Mesothelial cell of epicardium (in vitro differentiated cells): ENCODE data around the gene STAB1. TPM values are rescaled to one million over a fixed set of nuclear protein-coding genes. Genes with fewer than 3 reads are reported as not detected.

Experiments
- DNase-seq, 2 experiments: peaks; one replicate each; pipeline ENCODE4 v3.0.0; 2021; ENCODE audit warnings: low spot score in 2 of 2; ENCODE audit not compliant: unreplicated experiment in 2 of 2
- H3K27ac Mint-ChIP-seq: 2 replicates; pipeline ENCODE4 v1.8.0; 2021; ENCODE audit warnings: mixed read lengths
- H3K27me3 Mint-ChIP-seq: 2 replicates; pipeline ENCODE4 v1.8.0; 2021; ENCODE audit warnings: low read depth, mixed read lengths
- H3K36me3 Mint-ChIP-seq: 2 replicates; pipeline ENCODE4 v1.8.0; 2021; ENCODE audit warnings: mixed read lengths
- H3K4me1 Mint-ChIP-seq: 2 replicates; pipeline ENCODE4 v1.8.0; 2021; ENCODE audit warnings: mixed read lengths
- H3K4me3 Mint-ChIP-seq: 2 replicates; pipeline ENCODE4 v1.8.0; 2021; ENCODE audit warnings: mild to moderate bottlenecking, moderate library complexity, mixed read lengths
- H3K9me3 Mint-ChIP-seq: 2 replicates; pipeline ENCODE4 v1.8.0; 2021; ENCODE audit warnings: mixed read lengths
- total RNA-seq: library from RNA; stranded (reverse); gene quantifications from 3 replicates; pipeline ENCODE4 v1.2.1, GENCODE V29; 2021
- TF ChIP-seq, protein P1 (sequence below): fragments of 200-600 bp; sonication (generic); IDR thresholded peaks from one replicate; pipeline ENCODE4 v1.5.0; 2021; ENCODE audit warnings: antibody characterized with exemption; ENCODE audit not compliant: unreplicated experiment

STAB1 gene
- total RNA-seq, 1 donor from 2014 or later, result 0.29 TPM

DNA sequence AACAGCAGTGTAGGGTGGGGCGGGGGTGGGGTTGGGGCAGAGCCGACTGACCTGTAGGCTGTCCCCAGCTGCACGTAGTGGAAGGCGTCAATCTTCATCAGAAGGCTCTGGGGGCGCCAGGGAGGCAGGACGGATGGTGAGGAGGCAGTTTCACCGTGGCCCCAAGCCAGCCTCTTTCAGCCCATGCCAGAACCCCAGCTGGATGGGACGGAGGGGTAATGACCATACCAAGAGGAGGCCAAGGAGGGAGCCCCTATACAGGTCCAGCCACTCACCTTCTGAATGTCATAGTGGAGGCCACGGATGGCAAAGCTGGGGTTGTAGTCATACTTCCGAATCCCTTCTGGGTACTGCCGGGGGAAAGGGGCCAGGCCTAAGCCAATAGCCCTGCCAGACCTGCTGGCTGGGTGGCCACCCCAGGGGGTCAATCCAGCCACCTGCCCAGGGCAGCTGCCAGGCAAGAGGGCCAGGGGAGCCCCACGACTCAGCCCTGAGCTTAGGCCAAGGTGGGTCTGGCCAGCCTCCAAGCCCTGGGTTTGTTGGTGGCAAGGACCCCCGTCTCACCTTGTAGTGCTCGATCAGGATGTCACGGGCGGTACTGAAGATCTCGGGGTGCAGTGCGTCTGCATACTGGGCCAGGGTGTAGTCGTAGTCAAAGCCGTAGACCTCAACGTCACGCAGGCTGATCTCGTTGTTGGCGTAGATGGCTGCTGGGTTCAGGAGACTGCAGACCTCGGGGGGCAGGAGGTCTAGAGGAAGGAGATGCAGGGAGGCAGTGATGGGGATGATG lies 33.6 kb downstream of the STAB1 start:
- Mint-ChIP-seq H3K27ac (no peak overlapping the region), H3K9me3 (no peaks in the 10 kb centered on the region), H3K4me1 (peaks cover 35% of the 10 kb centered on the region), H3K36me3 (peaks cover 10% of the 10 kb centered on the region), H3K27me3 (no peaks in the 10 kb centered on the region), H3K4me3 (no peak overlapping the region)
- no peak for DNase-seq
- TF ChIP-seq, protein P1, sequence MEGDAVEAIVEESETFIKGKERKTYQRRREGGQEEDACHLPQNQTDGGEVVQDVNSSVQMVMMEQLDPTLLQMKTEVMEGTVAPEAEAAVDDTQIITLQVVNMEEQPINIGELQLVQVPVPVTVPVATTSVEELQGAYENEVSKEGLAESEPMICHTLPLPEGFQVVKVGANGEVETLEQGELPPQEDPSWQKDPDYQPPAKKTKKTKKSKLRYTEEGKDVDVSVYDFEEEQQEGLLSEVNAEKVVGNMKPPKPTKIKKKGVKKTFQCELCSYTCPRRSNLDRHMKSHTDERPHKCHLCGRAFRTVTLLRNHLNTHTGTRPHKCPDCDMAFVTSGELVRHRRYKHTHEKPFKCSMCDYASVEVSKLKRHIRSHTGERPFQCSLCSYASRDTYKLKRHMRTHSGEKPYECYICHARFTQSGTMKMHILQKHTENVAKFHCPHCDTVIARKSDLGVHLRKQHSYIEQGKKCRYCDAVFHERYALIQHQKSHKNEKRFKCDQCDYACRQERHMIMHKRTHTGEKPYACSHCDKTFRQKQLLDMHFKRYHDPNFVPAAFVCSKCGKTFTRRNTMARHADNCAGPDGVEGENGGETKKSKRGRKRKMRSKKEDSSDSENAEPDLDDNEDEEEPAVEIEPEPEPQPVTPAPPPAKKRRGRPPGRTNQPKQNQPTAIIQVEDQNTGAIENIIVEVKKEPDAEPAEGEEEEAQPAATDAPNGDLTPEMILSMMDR, result no peak

DNA sequence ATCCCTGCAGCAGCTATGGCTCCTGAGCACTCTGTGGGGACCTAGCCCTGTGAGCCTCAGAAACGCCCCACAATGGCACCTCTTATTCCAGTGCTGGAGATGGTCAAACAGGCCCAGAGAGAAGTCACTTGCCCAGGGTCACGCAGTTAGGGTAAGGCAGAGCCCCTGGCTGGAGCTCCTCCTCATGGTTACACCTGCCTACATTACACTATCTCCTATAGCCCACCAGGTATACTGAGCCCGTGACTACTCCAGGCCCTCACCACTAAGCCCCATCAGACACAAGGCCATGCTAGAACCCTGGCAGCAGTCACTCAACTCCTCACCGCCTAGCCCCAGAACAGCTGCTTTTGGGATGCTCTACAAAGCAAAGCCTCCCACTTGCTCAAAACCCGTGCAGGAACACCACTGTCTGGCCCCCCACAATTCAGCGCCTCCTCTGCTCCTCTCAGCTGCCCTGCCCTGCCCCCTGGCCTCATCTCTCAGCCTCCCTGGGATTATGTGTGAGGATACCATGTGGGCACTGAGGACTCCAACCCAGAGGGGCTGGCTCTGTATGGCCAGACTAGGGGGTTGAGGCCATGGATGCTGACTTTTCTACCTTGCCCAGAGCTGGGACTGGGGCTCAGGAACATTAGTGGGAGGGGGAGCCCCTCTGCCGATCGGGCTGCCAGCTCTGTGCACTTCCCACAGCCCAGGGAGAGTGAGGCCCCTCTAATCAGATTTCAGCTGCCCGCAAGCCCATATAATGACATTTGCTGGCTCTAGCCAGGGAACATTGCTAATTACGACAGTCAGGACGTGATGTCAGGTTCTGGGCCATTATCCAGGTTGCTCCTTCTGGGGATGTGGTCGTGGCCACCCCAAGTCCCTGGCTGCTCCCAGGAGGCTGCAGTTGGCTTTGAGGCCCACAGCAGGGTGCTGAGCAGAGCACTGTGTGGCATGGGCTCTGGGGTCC lies 34.5 kb downstream of the STAB1 start:
- H3K36me3 Mint-ChIP-seq, result peaks cover 3% of the 10 kb centered on the region
- peaks cover 37% of the 10 kb centered on the region for H3K4me1 Mint-ChIP-seq
- TF ChIP-seq, protein P1, result no peak
- no peak overlapping the region for H3K4me3 Mint-ChIP-seq
- H3K9me3 Mint-ChIP-seq, result no peaks in the 10 kb centered on the region
- H3K27me3 Mint-ChIP-seq, result no peaks in the 10 kb centered on the region
- DNase-seq, result no peak
- peak overlapping the region; percentile 31 for H3K27ac Mint-ChIP-seq

DNA sequence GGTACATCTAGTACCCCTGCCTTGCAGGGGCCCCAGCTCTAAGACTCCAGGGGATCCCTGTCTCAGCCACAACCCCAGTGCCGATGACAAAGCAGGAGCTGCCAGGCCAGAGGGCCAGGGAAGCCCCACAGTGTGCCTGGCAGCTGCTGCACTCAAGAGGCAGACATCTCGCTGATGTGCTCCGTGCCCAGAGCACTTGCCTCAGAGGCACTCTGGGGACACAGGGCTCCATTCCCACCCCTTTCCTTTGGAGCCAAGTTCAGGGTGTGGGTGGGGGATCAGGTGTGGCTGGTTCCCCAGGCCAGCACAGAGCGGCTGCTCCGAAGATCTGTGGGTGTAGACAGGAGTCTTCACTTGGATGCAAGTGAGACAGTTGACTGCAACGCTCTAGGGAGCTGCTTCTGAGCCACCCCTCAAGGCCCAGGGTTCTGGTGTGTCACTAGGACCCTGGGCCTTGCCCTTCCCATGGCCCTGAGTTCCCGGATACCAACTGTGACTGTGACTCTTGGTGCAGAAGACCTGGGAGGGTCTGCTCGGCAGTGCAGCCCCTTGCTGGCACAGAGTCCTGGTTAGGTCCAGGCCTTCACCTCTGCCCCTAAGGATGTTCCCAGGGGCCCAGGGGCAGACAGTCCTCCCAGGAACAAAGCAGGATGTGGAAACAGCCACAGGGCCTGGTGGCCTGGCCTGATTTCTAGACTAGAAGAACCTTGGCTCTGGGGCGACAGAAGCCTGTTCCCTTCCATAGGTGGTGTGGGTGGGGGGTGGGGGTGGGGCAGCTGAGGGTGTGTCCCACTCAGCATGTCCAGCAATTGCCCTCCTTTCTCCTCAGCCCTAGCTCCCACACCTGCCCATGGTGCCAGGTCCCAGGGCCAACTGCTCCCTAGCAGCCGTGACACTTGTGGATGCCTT lies 36.0 kb downstream of the STAB1 start:
- H3K27me3 Mint-ChIP-seq, result no peaks in the 10 kb centered on the region
- no peak overlapping the region for H3K27ac Mint-ChIP-seq
- peak in 1 of 2 experiments; percentile 22 for DNase-seq
- peak overlapping the region; percentile 13 for H3K4me3 Mint-ChIP-seq
- TF ChIP-seq, protein P1, result no peak
- H3K36me3 Mint-ChIP-seq, result peaks cover 3% of the 10 kb centered on the region
- H3K9me3 Mint-ChIP-seq, result no peaks in the 10 kb centered on the region
- H3K4me1 Mint-ChIP-seq, result peaks cover 40% of the 10 kb centered on the region

DNA sequence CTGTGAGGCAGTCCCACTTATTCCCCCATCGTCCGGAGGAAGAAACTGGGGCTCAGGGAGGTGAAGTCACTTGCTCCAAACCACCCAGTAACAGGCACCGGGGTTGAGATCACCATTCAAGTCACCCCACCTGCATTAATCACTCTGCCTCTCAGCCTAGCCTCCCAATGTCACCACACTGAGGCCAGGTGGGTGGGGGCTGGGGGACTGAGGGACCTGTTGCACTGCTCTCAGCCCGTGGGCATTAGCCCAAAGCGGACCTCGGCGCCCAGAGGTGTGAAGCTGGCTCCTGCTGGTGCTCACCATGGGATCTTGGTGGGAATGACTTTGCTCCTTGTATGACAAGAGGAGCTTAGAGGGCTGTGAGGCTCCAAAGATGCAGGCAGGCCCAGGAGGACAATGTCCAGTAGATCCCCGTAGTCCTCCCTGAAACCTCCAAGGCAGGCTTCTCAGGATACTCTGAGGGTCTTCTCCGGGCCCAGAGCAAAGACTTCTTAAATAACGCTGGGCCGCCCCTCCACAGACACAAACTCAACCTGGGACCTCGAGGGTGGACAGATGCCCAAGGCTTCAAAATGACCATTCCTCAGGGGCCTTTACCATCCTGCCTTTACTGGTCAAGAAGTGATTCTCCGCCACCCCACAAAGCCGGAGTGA lies 36.9 kb downstream of the STAB1 start:
- H3K27me3 Mint-ChIP-seq, result no peaks in the 10 kb centered on the region
- no peaks in the 10 kb centered on the region for H3K9me3 Mint-ChIP-seq
- H3K4me1 Mint-ChIP-seq, result peaks cover 39% of the 10 kb centered on the region
- H3K36me3 Mint-ChIP-seq, result peaks cover 3% of the 10 kb centered on the region
- TF ChIP-seq, protein P1, result no peak
- H3K27ac Mint-ChIP-seq, result peak overlapping the region; percentile 67
- H3K4me3 Mint-ChIP-seq, result peak overlapping the region; percentile 83
- peak in 1 of 2 experiments; percentile 31 for DNase-seq

DNA sequence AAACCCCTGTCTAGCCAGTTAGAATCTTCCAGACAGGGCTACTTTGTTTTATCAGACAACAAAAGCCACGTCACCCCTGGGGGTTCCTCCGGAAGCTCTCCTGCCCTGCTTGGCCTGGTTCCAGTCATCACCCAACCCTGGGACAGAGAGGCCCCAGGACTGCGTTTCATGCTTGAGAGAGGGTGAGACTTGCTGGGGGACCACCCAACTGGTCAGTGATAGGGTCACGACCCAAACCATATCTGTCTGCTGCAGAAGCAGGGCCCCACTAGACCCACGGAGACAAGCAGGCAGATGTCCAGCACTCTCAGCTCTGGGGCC lies 37.3 kb downstream of the STAB1 start:
- peak overlapping the region; percentile 83 for H3K4me3 Mint-ChIP-seq
- no peaks in the 10 kb centered on the region for H3K27me3 Mint-ChIP-seq
- TF ChIP-seq, protein P1, result no peak
- H3K36me3 Mint-ChIP-seq, result peaks cover 3% of the 10 kb centered on the region
- H3K4me1 Mint-ChIP-seq, result peaks cover 43% of the 10 kb centered on the region
- H3K9me3 Mint-ChIP-seq, result no peaks in the 10 kb centered on the region
- peak in 1 of 2 experiments; percentile 41 for DNase-seq
- peak overlapping the region; percentile 67 for H3K27ac Mint-ChIP-seq
